Panc1 (cell line): ENCODE results near the gene FGF7. TPM values are rescaled to one million over a fixed set of nuclear protein-coding genes. Genes with fewer than 3 reads are reported as not detected.

Source experiments
- ATAC-seq: fragments of 200-7000 bp; cut with Tn5 transposase; 2 replicates; pipeline ENCODE4 v1.9.1; 2020; ENCODE audit warnings: mild to moderate bottlenecking, moderate library complexity
- BruUV-seq: library from RNA; stranded (reverse); fragments of 400-500 nt; replicated peaks from 2 replicates; lab custom pipeline; 2021; lab: Mats Ljungman, UMichigan
- CTCF ChIA-PET: fragments of 300-600 bp; sonication (Branson Sonifier 250); formaldehyde crosslinking; loops from one replicate; lab custom pipeline; 2022; ENCODE audit warnings: antibody characterized with exemption; lab: Charles Lee
- POLR2A ChIA-PET: fragments of 300-600 bp; sonication (Branson Sonifier 250); formaldehyde crosslinking; loops from one replicate; lab custom pipeline; 2022; ENCODE audit warnings: antibody characterized with exemption; lab: Charles Lee
- DNase-seq: peaks from one replicate; pipeline ENCODE4 v3.0.0-alpha.2; 2010; ENCODE audit warnings: low read depth, low spot score
- H3K27ac ChIP-seq: 2 replicates; pipeline ENCODE4 v1.5.1; 2011; ENCODE audit warnings: mild to moderate bottlenecking, low read length, inconsistent platforms
- H3K27me3 ChIP-seq: fragments of 200-500 bp; sonication (Bioruptor generic); 2 replicates; pipeline ENCODE4 v1.6.0; 2014; ENCODE audit warnings: low read length, inconsistent platforms; ENCODE audit not compliant: control insufficient read depth, insufficient read depth
- H3K36me3 ChIP-seq: fragments of 200-500 bp; sonication (Bioruptor generic); 2 replicates; pipeline ENCODE4 v1.5.1; 2014; ENCODE audit warnings: inconsistent platforms, mild to moderate bottlenecking, low read length, moderate library complexity; ENCODE audit not compliant: control insufficient read depth, insufficient read depth
- H3K4me1 ChIP-seq: 2 replicates; pipeline ENCODE4 v1.5.1; 2011; ENCODE audit warnings: inconsistent platforms, mild to moderate bottlenecking, low read length, moderate library complexity; ENCODE audit not compliant: control insufficient read depth, insufficient read depth
- H3K4me3 ChIP-seq, 2 experiments: 2 replicates each; pipeline ENCODE4 v1.5.1; 2011 to 2012; ENCODE audit warnings: low read depth in 2 of 2, low read length in 2 of 2, mild to moderate bottlenecking in 2 of 2, inconsistent platforms in 1 of 2, moderate library complexity in 1 of 2
- H3K9me3 ChIP-seq: fragments of 200-500 bp; sonication (Bioruptor generic); 2 replicates; pipeline ENCODE4 v1.5.1; 2014; ENCODE audit warnings: low read depth, mild to moderate bottlenecking, inconsistent platforms, low read length, moderate library complexity; ENCODE audit not compliant: control insufficient read depth, insufficient read depth
- POLR2AphosphoS5 ChIP-seq: IDR thresholded peaks from 2 replicates; pipeline ENCODE4 v1.6.1; 2012; ENCODE audit warnings: mild to moderate bottlenecking, low read depth, low read length, moderate library complexity
- SIN3A ChIP-seq: IDR thresholded peaks from 2 replicates; pipeline ENCODE4 v1.6.1; 2012; ENCODE audit warnings: low read depth, mild to moderate bottlenecking, low read length, moderate library complexity, borderline replicate concordance; ENCODE audit not compliant: insufficient read depth
- TCF7L2 ChIP-seq: IDR thresholded peaks from 2 replicates; pipeline ENCODE4 v1.6.1; 2011; ENCODE audit warnings: mild to moderate bottlenecking, low read depth, low read length, inconsistent platforms
- in situ Hi-C: cut with HindIII; loops from 2 replicates; pipeline ENCODE4 v1.10.0; 2016; ENCODE audit warnings: low sequenced_read_pairs, low pct_unique_long_range_greater_than_20kb
- intact Hi-C: fragments of 100-400 bp; cut with micrococcal nuclease; formaldehyde crosslinking; loops from one replicate; pipeline ENCODE4 v1.10.0; 2022; ENCODE audit not compliant: unreplicated experiment
- total RNA-seq: library from RNA; stranded (reverse); gene quantifications from one replicate; pipeline ENCODE4 v1.2.1, GENCODE V29; 2021; ENCODE audit not compliant: unreplicated experiment
- TF ChIP-seq, protein P1 (sequence below): fragments of 450-650 bp; IDR thresholded peaks from 2 replicates; pipeline ENCODE4 v1.5.1; 2017; ENCODE audit warnings: mild to moderate bottlenecking
- TF ChIP-seq, protein P2 (sequence below), 2 experiments: IDR thresholded peaks; 2 replicates each; pipeline ENCODE4 v1.6.1; 2011 to 2012; ENCODE audit warnings: low read depth in 2 of 2, control low read depth in 1 of 2, low read length in 1 of 2, mild to moderate bottlenecking in 1 of 2, moderate library complexity in 1 of 2; ENCODE audit not compliant: insufficient read depth in 1 of 2

The FGF7 gene
- total RNA-seq, 1 experiment from 2014 or later, result not detected

DNA sequence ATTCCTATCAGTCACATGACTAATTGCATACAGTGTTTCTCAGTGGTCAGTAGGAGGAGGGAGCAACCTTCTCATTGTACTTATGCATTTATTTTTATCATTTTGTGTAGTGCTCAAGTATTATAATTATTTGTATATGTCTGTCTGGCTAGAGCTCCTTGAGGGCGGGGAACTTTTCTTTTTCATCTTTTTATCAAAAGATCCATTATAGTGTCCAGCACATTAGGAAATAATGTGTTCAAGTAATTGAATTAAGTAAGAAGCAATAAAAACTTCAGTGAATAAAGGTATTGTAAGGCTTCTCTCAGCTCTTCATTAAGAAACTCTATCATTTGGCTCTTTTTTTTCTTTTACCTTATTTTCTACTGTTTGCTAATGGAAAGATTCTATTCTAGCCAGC, 18.8 kb downstream of the FGF7 start:
- DNase-seq (no peak), ATAC-seq (no peak)
- intact Hi-C loops, result no loop called here
- Histone ChIP-seq H3K4me1 (no peaks in the 10 kb centered on the region), H3K36me3 (no peaks in the 10 kb centered on the region), H3K27me3 (no peaks in the 10 kb centered on the region), H3K9me3 (no peaks in the 10 kb centered on the region), H3K27ac (no peak overlapping the region), H3K4me3 (no peak overlapping the region)
- TF ChIP-seq, protein P1, sequence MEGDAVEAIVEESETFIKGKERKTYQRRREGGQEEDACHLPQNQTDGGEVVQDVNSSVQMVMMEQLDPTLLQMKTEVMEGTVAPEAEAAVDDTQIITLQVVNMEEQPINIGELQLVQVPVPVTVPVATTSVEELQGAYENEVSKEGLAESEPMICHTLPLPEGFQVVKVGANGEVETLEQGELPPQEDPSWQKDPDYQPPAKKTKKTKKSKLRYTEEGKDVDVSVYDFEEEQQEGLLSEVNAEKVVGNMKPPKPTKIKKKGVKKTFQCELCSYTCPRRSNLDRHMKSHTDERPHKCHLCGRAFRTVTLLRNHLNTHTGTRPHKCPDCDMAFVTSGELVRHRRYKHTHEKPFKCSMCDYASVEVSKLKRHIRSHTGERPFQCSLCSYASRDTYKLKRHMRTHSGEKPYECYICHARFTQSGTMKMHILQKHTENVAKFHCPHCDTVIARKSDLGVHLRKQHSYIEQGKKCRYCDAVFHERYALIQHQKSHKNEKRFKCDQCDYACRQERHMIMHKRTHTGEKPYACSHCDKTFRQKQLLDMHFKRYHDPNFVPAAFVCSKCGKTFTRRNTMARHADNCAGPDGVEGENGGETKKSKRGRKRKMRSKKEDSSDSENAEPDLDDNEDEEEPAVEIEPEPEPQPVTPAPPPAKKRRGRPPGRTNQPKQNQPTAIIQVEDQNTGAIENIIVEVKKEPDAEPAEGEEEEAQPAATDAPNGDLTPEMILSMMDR, result no peak
- TF ChIP-seq POLR2AphosphoS5 (no peak), SIN3A (no peak), TCF7L2 (no peak)
- TF ChIP-seq, protein P2, sequence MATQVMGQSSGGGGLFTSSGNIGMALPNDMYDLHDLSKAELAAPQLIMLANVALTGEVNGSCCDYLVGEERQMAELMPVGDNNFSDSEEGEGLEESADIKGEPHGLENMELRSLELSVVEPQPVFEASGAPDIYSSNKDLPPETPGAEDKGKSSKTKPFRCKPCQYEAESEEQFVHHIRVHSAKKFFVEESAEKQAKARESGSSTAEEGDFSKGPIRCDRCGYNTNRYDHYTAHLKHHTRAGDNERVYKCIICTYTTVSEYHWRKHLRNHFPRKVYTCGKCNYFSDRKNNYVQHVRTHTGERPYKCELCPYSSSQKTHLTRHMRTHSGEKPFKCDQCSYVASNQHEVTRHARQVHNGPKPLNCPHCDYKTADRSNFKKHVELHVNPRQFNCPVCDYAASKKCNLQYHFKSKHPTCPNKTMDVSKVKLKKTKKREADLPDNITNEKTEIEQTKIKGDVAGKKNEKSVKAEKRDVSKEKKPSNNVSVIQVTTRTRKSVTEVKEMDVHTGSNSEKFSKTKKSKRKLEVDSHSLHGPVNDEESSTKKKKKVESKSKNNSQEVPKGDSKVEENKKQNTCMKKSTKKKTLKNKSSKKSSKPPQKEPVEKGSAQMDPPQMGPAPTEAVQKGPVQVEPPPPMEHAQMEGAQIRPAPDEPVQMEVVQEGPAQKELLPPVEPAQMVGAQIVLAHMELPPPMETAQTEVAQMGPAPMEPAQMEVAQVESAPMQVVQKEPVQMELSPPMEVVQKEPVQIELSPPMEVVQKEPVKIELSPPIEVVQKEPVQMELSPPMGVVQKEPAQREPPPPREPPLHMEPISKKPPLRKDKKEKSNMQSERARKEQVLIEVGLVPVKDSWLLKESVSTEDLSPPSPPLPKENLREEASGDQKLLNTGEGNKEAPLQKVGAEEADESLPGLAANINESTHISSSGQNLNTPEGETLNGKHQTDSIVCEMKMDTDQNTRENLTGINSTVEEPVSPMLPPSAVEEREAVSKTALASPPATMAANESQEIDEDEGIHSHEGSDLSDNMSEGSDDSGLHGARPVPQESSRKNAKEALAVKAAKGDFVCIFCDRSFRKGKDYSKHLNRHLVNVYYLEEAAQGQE (IDR thresholded peaks at IDR 0.05; ENCODE audit: insufficient read depth in 1 of 2, low read depth in 2 of 2, low read length in 1 of 2), result no peak
- ChIA-PET POLR2A (no interaction called here), CTCF (no interaction called here)
- in situ Hi-C loops, result no loop called here
- no TSS peak for BruUV-seq

DNA sequence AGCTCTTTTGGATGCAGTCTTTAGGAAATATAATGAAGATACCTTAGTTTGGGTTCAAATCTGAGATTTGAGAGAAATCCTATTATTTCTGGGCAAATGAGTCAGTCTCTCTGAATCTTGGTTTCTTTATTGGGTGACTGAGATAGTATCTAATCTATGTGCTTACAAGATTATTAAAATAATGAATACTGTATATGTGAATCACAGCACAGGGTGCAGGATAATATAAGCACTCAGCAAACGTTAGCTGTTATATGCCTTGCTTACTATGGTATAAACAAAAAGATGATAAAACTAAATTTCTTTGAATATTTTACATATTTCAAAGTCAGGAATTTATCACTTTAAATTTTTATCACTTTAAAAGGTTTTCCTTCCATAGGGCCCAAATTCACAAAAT, 29.6 kb downstream of the FGF7 start:
- intact Hi-C loops, result no loop called here
- H3K9me3 ChIP-seq, result no peaks in the 10 kb centered on the region
- CTCF ChIA-PET, result interaction anchor here (0.5 kb wide), 1 partner anchor 836 kb away, joined by 3 read pairs; no protein-coding TSS in a partner anchor
- no peak overlapping the region for H3K4me3 ChIP-seq
- no peaks in the 10 kb centered on the region for H3K4me1 ChIP-seq
- POLR2A ChIA-PET, result no interaction called here
- TF ChIP-seq POLR2AphosphoS5, result no peak
- no peak for TF ChIP-seq TCF7L2
- TF ChIP-seq, protein P1, result no peak
- TF ChIP-seq SIN3A, result no peak
- TF ChIP-seq, protein P2 (IDR thresholded peaks at IDR 0.05; ENCODE audit: insufficient read depth in 1 of 2, low read depth in 2 of 2, low read length in 1 of 2), result no peak
- BruUV-seq, result no TSS peak
- no peaks in the 10 kb centered on the region for H3K36me3 ChIP-seq
- DNase-seq (no peak), ATAC-seq (no peak)
- in situ Hi-C loops, result no loop called here
- no peaks in the 10 kb centered on the region for H3K27me3 ChIP-seq
- H3K27ac ChIP-seq, result no peak overlapping the region
